ENCODE results near the gene MXI1. TPM values are rescaled to one million over a fixed set of nuclear protein-coding genes. Genes with fewer than 3 reads are reported as not detected.

Gene MXI1
- total and polyA plus RNA-seq, 4 donors = 9.6 to 52.0 (median 14.2) TPM

- H3K27ac ChIP-seq (ENCODE audit: low read depth in 1 of 2, low read length in 2 of 2) = no peak overlapping the region
- H3K4me1 ChIP-seq (ENCODE audit: control insufficient read depth in 4 of 4, insufficient read depth in 4 of 4, low read length in 3 of 4) = peaks cover 0 to 7% (median 4%) of the 10 kb centered on the region in 4 donors
- TF ChIP-seq HNF4A (conservative IDR thresholded peaks at IDR 0.05) (no peak), NR2F2 (IDR thresholded peaks at IDR 0.05) (no peak), JUND (IDR thresholded peaks at IDR 0.05) (no peak), GABPA (IDR thresholded peaks at IDR 0.05 in 1 of 2, conservative IDR thresholded peaks at IDR 0.05 in 1 of 2) (no peak)
- TF ChIP-seq, protein P1, sequence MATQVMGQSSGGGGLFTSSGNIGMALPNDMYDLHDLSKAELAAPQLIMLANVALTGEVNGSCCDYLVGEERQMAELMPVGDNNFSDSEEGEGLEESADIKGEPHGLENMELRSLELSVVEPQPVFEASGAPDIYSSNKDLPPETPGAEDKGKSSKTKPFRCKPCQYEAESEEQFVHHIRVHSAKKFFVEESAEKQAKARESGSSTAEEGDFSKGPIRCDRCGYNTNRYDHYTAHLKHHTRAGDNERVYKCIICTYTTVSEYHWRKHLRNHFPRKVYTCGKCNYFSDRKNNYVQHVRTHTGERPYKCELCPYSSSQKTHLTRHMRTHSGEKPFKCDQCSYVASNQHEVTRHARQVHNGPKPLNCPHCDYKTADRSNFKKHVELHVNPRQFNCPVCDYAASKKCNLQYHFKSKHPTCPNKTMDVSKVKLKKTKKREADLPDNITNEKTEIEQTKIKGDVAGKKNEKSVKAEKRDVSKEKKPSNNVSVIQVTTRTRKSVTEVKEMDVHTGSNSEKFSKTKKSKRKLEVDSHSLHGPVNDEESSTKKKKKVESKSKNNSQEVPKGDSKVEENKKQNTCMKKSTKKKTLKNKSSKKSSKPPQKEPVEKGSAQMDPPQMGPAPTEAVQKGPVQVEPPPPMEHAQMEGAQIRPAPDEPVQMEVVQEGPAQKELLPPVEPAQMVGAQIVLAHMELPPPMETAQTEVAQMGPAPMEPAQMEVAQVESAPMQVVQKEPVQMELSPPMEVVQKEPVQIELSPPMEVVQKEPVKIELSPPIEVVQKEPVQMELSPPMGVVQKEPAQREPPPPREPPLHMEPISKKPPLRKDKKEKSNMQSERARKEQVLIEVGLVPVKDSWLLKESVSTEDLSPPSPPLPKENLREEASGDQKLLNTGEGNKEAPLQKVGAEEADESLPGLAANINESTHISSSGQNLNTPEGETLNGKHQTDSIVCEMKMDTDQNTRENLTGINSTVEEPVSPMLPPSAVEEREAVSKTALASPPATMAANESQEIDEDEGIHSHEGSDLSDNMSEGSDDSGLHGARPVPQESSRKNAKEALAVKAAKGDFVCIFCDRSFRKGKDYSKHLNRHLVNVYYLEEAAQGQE (IDR thresholded peaks at IDR 0.05) = no peak
- H3K36me3 ChIP-seq (ENCODE audit: control insufficient read depth in 4 of 4, insufficient read depth in 3 of 4, low read depth in 1 of 4, low read length in 3 of 4) = peaks cover 0 to 2% (median 0%) of the 10 kb centered on the region in 4 donors
- no peak overlapping the region for H3K4me3 ChIP-seq (ENCODE audit: low read depth in 1 of 3, low read length in 3 of 3)
- no peak overlapping the region for H3K9ac ChIP-seq (ENCODE audit: low read depth in 1 of 2, low read length in 2 of 2)
- WGBS = 97% methylated on average over 5 of the region's 5 CpGs
- no peaks in the 10 kb centered on the region for H3K9me3 ChIP-seq (ENCODE audit: control insufficient read depth in 4 of 4, low read length in 3 of 4)
- H3K27me3 ChIP-seq (ENCODE audit: control insufficient read depth in 4 of 4, insufficient read depth in 4 of 4, low read length in 3 of 4) = no peaks in the 10 kb centered on the region
- no peak for DNase-seq (ENCODE audit: low spot score)
These were observed 69.2 kb downstream of the MXI1 start for GRCh38 chr10:110276603-110277002.

- Histone ChIP-seq H3K4me1 (ENCODE audit: control insufficient read depth in 4 of 4, insufficient read depth in 4 of 4, low read length in 3 of 4) (peaks cover 0 to 7% (median 4%) of the 10 kb centered on the region in 4 donors), H3K27me3 (ENCODE audit: control insufficient read depth in 4 of 4, insufficient read depth in 4 of 4, low read length in 3 of 4) (no peaks in the 10 kb centered on the region), H3K9ac (ENCODE audit: low read depth in 1 of 2, low read length in 2 of 2) (no peak overlapping the region), H3K36me3 (ENCODE audit: control insufficient read depth in 4 of 4, insufficient read depth in 3 of 4, low read depth in 1 of 4, low read length in 3 of 4) (peaks cover 0 to 2% (median 0%) of the 10 kb centered on the region in 4 donors), H3K27ac (ENCODE audit: low read depth in 1 of 2, low read length in 2 of 2) (no peak overlapping the region), H3K9me3 (ENCODE audit: control insufficient read depth in 4 of 4, low read length in 3 of 4) (no peaks in the 10 kb centered on the region), H3K4me3 (ENCODE audit: low read depth in 1 of 3, low read length in 3 of 3) (no peak overlapping the region)
- no peak for DNase-seq (ENCODE audit: low spot score)
- TF ChIP-seq GABPA (IDR thresholded peaks at IDR 0.05 in 1 of 2, conservative IDR thresholded peaks at IDR 0.05 in 1 of 2) = no peak
- no peak for TF ChIP-seq NR2F2 (IDR thresholded peaks at IDR 0.05)
- TF ChIP-seq SP1 (IDR thresholded peaks at IDR 0.05) = no peak
- TF ChIP-seq FOXA1 (IDR thresholded peaks at IDR 0.05) = no peak
- TF ChIP-seq EGR1 (IDR thresholded peaks at IDR 0.05; ENCODE audit: low read depth in 2 of 2) = no peak
- no peak for TF ChIP-seq HNF4A (conservative IDR thresholded peaks at IDR 0.05)
- TF ChIP-seq, protein P2, sequence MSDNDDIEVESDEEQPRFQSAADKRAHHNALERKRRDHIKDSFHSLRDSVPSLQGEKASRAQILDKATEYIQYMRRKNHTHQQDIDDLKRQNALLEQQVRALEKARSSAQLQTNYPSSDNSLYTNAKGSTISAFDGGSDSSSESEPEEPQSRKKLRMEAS (IDR thresholded peaks at IDR 0.05) = no peak
- no peak for TF ChIP-seq JUND (IDR thresholded peaks at IDR 0.05)
- no peak for TF ChIP-seq RAD21 (IDR thresholded peaks at IDR 0.05)
- no peak for TF ChIP-seq TAF1 (conservative IDR thresholded peaks at IDR 0.05)
- TF ChIP-seq, protein P1 (IDR thresholded peaks at IDR 0.05) = no peak
- no peak for TF ChIP-seq YY1 (IDR thresholded peaks at IDR 0.05)
- TF ChIP-seq, protein P3, sequence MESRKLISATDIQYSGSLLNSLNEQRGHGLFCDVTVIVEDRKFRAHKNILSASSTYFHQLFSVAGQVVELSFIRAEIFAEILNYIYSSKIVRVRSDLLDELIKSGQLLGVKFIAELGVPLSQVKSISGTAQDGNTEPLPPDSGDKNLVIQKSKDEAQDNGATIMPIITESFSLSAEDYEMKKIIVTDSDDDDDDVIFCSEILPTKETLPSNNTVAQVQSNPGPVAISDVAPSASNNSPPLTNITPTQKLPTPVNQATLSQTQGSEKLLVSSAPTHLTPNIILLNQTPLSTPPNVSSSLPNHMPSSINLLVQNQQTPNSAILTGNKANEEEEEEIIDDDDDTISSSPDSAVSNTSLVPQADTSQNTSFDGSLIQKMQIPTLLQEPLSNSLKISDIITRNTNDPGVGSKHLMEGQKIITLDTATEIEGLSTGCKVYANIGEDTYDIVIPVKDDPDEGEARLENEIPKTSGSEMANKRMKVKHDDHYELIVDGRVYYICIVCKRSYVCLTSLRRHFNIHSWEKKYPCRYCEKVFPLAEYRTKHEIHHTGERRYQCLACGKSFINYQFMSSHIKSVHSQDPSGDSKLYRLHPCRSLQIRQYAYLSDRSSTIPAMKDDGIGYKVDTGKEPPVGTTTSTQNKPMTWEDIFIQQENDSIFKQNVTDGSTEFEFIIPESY (IDR thresholded peaks at IDR 0.05) = no peak
- TF ChIP-seq RXRA (IDR thresholded peaks at IDR 0.05) = no peak
- no peak for TF ChIP-seq CTCF (IDR thresholded peaks at IDR 0.05; ENCODE audit: low read depth, low read length, missing input control)
- no peak for TF ChIP-seq FOXA2 (IDR thresholded peaks at IDR 0.05)
- TF ChIP-seq, protein P4, sequence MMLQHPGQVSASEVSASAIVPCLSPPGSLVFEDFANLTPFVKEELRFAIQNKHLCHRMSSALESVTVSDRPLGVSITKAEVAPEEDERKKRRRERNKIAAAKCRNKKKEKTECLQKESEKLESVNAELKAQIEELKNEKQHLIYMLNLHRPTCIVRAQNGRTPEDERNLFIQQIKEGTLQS (IDR thresholded peaks at IDR 0.05) = no peak
- over 99% methylated on average over 2 of the region's 2 CpGs for WGBS
These were observed 70.2 kb downstream of the MXI1 start for GRCh38 chr10:110277591-110277990.
